Erythroblast (primary cell): ENCODE results near the gene GAK.
A peak's percentile ranks its signal among the peaks of the same experiment; 100 is the strongest.

Source experiments
- DNase-seq, 2 experiments: peaks; one replicate each; lab custom pipeline; 2025; lab: John Stamatoyannopoulos, UW
- GATA1 ChIP-seq: IDR thresholded peaks from 2 replicates; pipeline ENCODE4 v1.6.1; 2011; ENCODE audit warnings: low read depth, mild to moderate bottlenecking, control low read depth, low read length, moderate library complexity
- POLR2A ChIP-seq: IDR thresholded peaks from 2 replicates; pipeline ENCODE4 v1.6.1; 2011; ENCODE audit warnings: mild to moderate bottlenecking, low read length

The GAK gene

DNA sequence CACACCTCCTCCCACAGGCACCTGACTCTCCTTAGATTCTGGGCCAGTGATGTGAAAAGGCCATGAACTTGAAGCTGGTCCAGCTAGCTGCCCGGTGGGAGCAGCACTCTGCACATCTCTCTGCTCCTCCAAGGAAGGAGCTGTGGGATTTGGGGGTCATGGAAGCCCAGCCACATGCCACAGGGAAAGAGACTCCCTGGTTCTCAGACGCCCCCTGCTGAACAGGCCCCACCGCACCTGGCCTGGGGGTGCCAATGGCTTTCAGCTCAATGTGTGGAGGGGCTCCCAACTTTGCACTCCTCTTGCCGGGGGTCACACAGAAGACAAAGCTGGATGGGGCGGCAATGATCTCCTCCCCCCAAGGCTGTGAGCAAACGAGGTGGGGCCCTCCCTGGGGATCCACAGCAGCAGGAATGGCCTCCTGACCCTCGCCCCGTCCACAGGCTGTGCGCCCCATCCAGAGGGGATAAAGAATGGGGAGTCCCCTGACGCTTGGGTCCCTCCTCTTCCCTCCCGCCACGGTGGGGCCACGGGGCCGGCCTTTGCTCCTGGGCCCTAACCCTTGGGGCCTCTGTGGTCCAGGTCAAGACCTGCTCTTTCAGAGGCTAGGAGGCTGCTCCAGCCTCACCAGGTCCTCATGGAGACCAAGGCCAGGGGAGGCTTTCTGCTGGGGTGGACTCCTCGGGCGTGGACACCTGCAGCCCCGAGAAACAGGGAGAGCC lies 51.3 kb downstream of the GAK start:
- no peak for DNase-seq
- TF ChIP-seq GATA1, result no peak
- TF ChIP-seq POLR2A, result no peak

DNA sequence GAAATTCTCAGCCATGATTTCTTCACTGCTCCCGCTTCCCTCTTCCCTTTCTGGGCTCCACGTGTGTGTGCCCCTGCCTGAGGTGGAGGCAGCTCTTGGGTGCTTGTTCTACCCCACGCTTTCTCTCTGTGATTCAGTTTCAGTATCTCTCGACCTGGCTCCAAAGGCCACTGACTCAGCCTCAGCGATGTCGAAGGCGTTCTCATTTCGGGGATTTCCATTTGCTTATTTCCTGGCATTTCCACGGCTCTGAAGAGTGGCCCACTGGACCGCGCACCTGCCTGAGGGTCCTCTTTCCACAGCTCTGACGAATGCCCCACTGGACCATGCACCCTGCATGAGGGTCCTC lies 52.4 kb downstream of the GAK start:
- DNase-seq, result no peak
- TF ChIP-seq GATA1, result no peak
- no peak for TF ChIP-seq POLR2A

- no peak for TF ChIP-seq GATA1
- no peak for TF ChIP-seq POLR2A
- no peak for DNase-seq
Measured at GRCh38 chr4:878796-879728, 53.1 kb downstream of the GAK start.

DNA sequence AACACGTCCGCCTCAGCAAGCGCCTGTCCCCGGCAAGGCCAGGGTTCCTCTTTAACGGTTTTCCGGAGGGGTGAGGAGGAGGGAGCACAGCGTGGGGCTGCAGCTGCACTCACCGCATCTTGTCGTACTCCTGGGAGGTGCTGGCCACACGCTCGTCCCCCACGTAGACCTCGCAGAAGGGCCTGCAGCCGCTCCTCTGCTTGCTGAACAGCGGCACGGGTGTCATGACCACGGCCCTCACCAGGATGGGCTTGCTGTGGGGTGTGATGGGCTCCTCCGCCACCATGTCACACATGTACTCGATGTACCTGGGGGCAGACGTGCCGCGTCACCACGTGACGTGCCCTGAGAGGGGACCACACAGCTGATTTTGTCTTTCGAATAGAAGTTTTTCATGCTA lies 54.6 kb downstream of the GAK start:
- DNase-seq, result no peak
- TF ChIP-seq GATA1 (no peak), POLR2A (no peak)

DNA sequence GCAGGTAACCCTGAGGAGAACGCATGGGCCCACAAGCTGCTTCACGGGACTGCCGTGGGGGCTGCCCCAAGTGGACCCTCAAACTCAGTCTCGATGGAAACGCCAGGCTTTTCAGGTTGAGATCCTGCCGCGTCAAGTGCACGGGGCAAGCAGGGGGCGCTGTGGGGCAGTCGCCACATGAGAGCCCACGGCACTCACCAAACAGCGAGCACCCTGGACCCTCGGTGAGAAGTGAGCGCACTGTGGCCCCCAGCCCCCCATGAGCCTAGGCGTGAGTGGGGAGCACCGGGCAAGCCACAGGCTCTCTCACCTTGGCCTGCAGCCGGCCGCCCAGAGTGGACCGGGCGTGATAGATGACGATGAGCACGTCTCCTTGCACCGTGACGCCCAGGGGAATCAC lies 55.3 kb downstream of the GAK start:
- TF ChIP-seq GATA1 (no peak), POLR2A (no peak)
- DNase-seq, result peak; percentile 14 to 34

DNA sequence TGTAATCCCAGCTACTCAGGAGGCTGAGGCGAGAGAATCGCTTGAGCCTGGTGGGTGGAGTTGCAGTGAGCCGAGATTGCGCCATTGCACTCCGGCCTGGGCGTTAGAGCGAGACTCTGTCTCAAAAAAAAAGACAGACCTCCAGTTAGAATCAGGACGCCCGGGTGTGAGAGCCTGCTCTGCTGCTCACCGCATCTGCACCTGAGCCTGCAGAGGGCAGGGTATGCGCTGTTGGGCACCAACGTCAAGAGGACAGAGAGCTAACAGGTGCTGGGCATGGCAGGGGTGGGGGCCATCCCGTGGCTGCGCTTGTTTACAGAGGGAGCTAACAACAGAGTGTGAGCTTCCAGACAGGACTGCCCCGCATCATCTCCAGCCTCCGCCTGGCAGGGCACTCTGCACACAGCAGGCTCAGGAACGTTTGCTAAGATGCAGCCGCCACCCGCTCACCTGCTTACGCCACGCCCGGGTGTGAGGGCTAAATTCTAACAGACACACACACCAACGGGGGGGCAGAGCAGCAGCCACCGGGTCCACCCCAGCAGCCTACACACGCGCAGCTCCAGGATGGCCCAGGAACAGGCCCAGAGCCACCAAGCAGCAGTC lies 56.2 kb downstream of the GAK start:
- DNase-seq, result no peak
- TF ChIP-seq POLR2A (no peak), GATA1 (no peak)

DNA sequence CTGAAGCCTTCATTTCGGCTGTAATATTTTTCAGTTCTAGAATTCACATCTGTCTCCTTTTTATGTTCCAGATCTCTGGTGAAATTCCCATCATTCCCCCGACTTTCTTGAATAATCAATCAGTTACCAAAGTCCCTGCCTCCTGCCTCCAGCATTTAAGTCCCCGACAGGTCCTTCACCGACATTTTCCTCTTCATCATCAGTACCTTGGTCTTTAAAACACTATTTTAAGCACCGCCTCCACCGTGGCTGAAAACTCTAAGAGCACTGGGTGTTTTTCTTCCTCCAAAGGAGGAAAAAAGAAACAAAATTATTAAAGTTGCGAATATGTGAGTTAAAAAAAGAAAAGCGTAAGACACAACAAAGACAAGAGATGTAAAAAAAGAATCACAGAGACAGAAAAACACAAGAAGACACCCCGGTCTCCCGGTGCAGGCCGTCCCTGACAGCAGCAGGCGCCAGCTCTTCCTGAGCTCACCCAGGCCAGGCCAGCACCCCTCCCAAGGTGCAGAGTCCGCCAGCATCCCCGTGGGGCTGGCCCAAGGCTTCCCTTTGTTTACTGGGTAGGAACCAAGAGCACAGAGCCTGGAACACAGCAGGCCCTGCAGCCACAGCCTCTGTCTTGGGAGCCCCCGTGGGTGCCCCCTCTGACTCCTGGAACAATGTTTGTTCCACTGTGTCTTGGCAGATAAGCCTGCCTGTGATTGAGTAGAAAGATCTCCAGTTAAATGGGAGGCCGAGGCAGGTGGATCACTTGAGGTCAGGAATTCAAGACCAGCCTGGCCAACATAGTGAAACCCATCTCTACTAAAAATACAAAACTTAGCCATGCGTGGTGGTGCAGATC lies 56.9 kb downstream of the GAK start:
- no peak for TF ChIP-seq GATA1
- no peak for TF ChIP-seq POLR2A
- DNase-seq, result no peak

DNA sequence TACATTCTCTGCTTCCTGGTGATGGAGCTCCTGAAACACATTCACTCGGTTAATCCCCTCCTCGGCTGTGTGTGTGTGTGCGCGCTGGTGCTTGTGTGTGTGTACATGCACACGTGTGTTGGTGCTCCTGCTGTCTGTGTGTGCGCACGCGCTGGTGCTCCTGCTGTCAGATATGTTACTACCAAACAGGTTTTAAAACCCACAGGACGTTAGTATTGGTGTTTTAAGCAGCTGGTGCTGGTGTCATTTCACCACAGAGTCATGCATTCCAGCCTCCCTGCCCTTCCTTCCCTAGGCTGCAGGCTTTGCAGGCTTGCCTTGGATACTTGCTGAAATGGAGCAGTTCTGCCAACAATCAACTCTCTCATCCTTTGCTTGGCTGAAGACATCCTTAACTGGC lies 58.1 kb downstream of the GAK start:
- no peak for DNase-seq
- TF ChIP-seq GATA1 (no peak), POLR2A (no peak)

GRCh38 chr4:872241-872981 lies 59.7 kb downstream of the GAK start:
- no peak for TF ChIP-seq POLR2A
- no peak for DNase-seq

DNA sequence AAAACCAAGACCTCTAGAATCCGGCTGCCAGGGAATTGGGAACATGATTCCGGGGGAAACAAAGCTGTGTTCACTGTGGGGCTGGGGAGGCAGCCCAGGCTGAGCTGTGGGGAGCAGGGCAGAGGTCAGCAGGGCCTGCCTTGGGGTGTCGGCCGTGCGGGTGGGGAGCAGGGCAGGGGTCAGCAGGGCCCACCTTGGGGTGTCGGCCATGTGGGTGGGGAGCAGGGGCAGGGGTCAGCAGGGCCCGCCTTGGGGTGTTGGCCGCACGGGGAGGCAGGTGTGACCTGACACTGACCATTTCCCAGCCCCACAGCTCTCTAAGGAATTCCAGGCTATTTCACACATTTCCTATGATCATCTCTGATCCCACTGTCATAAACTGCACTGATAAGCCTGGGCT lies 60.6 kb downstream of the GAK start:
- DNase-seq, result no peak
- no peak for TF ChIP-seq GATA1
- no peak for TF ChIP-seq POLR2A

DNA sequence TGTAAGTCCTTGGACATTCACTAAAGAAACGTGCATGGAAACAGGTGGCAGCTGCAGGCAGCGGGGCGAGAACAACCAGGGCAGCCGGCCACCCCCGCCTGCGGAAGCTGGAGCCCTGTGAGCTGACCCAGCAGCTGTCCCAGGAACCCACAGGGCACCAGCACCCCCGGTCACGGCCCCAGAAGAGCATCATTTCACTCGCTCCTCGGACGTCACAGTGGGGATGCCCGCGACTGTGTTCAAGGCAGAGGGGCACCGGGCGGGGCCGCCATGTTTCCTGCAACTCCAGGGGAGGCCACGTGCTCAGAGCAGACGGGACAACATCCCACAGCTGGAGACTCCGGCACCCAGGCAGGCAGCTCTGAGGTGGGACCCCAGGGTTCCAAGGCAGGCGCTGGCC lies 61.2 kb downstream of the GAK start:
- DNase-seq, result no peak
- TF ChIP-seq GATA1 (no peak), POLR2A (no peak)

- no peak for DNase-seq
- no peak for TF ChIP-seq GATA1
- no peak for TF ChIP-seq POLR2A
Measured at GRCh38 chr4:869776-870175, 62.3 kb downstream of the GAK start.

DNA sequence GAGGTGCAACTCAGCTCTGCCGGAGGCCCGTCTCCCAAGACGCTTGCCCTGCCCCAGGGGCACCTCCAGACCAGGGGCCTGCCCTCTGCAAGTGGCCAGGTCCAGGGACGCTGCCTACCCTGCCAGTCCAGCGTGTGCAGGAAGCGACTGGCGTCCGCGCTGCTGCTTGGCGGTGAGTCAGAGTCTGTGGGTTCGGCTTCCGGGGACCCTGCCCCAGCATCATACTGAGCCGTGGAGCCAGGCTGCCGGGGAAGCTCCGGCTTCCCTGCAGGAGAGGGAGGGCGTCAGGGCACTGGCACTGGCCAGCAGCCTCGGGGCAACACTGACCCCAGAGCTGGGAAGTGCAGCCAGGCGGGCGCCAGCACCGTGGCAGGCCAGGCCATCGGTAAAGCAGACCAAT lies 63.7 kb downstream of the GAK start:
- no peak for DNase-seq
- TF ChIP-seq POLR2A (no peak), GATA1 (no peak)
